C4-2B (cell line): ENCODE results near the gene IDH3G.

ENCODE experiments used
- ZFX ChIP-seq: fragments of 450-650 bp; IDR thresholded peaks from 2 replicates; pipeline ENCODE4 v1.6.1; 2017
- TF ChIP-seq, protein P1 (sequence below): fragments of 450-650 bp; conservative IDR thresholded peaks from 2 replicates; pipeline ENCODE4 v1.5.1; 2017; ENCODE audit warnings: mild to moderate bottlenecking

GRCh38 chrX:153741446-153741845 is 52.7 kb downstream of the IDH3G start:
- TF ChIP-seq, protein P1, sequence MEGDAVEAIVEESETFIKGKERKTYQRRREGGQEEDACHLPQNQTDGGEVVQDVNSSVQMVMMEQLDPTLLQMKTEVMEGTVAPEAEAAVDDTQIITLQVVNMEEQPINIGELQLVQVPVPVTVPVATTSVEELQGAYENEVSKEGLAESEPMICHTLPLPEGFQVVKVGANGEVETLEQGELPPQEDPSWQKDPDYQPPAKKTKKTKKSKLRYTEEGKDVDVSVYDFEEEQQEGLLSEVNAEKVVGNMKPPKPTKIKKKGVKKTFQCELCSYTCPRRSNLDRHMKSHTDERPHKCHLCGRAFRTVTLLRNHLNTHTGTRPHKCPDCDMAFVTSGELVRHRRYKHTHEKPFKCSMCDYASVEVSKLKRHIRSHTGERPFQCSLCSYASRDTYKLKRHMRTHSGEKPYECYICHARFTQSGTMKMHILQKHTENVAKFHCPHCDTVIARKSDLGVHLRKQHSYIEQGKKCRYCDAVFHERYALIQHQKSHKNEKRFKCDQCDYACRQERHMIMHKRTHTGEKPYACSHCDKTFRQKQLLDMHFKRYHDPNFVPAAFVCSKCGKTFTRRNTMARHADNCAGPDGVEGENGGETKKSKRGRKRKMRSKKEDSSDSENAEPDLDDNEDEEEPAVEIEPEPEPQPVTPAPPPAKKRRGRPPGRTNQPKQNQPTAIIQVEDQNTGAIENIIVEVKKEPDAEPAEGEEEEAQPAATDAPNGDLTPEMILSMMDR = no peak
- TF ChIP-seq ZFX = no peak
